CD4-positive, alpha-beta T cell treated with Interleukin-21 for 1 hour (primary cell): ENCODE measurements around the gene PAGE4.

ENCODE experiments used
- DNase-seq: peaks from one replicate; pipeline ENCODE4 v3.0.0-alpha.2; 2020

The PAGE4 gene

DNA sequence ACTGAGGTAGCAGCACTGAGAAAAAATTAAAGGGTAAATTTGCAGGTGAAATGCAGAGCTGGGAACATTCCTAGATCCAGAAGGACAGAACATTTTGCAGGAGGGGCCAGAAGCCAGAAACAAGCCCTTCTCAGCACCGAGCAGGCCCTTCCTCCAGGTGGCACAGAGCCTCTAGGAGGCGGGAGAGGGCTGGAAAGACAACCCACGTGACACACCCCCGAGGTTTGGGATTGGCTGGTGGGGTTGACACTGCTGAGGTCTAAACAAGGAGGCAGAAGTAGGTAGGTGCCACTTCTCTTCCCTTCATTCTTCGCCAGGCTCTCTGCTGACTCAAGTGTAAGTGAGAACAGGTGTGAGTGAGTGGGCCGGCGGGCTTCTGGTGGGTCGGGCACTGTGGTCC is at the start of gene PAGE4:
Gene PAGE4, plus strand, starts transcription at position 288 of the 400 bp plus-strand sequence. CDS start 1,126 bp downstream, outside the sequence.
- no peak for DNase-seq

- DNase-seq = no peak
Measured at GRCh38 chrX:49784747-49785280, 44.3 kb upstream of the PAGE4 start.

GRCh38 chrX:49792376-49792775 is 36.7 kb upstream of the PAGE4 start:
- DNase-seq = no peak

DNA sequence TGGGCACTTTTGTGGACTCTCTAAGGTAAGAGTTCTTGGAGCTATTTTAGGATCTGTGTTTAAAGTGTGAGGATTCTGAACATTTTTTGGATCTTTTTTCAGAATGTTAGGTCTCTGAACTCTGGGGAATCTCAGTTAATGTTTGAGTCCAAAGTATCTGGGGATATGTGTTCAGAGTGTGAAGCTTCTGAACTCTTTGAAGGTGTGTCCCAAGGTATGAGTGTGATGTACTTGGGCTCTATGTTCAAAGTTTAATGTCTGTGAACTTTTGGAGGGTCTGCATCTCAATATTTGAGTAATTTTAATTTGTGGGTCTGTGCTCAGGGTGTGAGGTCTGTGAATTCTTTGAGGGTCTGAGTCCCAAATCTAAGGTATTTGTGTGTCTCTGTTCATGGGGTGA is 35.4 kb upstream of the PAGE4 start:
- no peak for DNase-seq

- no peak for DNase-seq
Measured at GRCh38 chrX:49799828-49800227, 29.3 kb upstream of the PAGE4 start.

DNA sequence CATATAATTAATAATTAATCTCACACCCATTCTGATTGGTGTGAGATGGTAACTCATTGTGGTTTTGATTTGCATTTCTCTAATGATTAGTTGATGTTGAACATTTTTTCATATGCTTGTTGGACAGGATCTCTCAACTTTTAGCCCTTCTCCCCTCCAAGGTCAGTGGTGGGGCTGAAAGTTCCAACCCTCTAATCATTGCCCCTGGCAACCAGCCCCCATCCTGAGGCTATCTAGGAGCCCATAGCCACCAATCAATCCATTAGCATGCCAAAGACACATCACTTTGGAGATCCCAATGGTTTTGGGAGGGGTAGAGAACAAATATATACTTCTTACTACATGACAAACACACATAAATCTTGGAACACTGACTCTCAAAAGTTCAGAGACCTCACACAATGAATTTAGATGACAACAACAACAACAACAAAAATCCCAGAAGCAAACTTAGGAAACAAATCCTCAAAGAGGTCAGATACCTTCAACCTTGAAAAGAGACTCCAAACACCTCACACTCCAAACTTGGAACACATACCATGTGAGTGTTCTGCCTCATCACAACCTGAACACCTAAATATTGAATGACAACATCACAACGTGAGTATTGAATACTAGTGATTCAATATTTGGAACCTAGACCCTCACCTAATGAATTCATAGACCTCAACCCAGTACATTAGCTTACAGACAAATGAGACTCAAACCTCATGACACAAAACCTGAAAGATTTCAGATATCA is 19.0 kb upstream of the PAGE4 start:
- DNase-seq = no peak

- DNase-seq = no peak
Measured at GRCh38 chrX:49812177-49812576, 16.9 kb upstream of the PAGE4 start.

GRCh38 chrX:49816435-49816834 is 12.7 kb upstream of the PAGE4 start:
- no peak for DNase-seq

GRCh38 chrX:49838374-49838773 is 9.3 kb downstream of the PAGE4 start:
- peak; percentile 1 for DNase-seq

GRCh38 chrX:49840679-49841078 is 11.6 kb downstream of the PAGE4 start:
- DNase-seq = peak; percentile 38

- no peak for DNase-seq
Measured at GRCh38 chrX:49842621-49843020, 13.5 kb downstream of the PAGE4 start.

DNA sequence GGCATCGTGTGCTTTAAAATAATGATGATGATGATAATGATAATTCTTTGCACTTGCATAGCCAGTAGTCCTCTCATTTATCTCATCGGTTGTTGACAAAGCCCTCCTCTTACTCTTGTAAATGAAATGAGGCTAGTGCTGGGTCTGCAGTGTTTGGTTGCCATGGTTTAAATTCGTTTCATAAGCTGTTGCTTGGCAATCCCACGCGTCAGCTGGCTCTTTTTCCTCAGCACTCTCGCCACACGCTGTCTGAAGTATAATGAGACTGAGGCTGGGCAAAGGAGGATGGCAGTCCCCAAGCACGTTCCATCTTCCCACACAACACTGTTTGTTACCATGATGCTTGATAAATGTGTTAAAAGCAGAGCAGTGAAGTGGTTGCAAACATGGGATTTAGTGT is 15.5 kb downstream of the PAGE4 start:
- DNase-seq = no peak

DNA sequence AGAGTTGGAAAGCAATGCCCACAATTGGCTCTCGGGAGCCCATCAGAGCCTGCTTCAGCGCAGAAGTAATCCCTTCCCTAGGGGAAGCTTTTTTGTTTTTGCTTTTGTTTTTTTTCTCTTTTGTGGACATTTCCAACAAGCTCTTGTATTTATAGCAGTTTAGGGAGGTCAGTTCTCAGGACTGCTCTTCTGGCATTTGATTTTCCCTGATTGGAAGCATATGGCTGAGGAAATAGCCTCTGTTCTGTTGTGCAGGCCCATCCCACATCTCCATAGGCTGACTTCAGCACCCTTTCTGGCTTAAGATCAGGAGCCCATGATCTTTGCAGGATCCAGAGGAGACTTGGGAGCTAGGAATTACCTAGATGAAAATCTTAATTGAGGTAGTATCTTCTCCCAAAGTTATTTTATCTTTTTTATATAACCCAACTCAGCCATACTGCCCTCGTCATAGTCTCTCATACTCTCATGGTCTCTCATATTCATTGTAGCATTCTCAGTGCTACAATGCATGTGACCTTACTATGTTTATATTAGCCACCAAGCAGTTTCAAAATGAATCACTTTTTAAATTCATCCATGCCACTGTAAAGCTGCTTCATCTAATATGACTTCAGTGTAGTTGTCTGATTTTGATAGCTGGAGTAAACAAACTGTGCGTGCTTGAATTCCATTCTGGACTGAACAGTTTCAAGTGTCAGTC is 16.7 kb downstream of the PAGE4 start:
- DNase-seq = no peak

DNA sequence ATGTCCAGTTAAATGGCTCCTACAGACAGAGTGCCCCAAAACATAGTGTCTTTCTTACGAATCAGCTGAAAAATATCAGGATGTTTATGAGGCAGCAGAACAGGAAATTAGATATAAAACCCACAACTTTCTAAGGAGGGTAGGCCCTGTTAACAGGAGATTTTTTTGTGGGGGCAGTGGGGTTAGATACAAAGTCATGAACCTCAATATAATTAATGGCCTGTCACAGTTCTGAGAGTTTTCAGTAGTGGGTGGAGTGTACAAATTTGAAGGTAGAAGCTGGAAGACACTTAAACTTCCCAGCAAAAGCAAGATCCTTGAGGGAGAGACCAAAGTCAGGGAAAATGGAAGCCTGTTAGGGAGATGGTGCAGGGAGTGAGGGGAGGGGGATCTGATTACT is 17.4 kb downstream of the PAGE4 start:
- no peak for DNase-seq

- DNase-seq = no peak
Measured at GRCh38 chrX:49848275-49848674, 19.2 kb downstream of the PAGE4 start.

- no peak for DNase-seq
Measured at GRCh38 chrX:49850028-49850427, 20.9 kb downstream of the PAGE4 start.

DNA sequence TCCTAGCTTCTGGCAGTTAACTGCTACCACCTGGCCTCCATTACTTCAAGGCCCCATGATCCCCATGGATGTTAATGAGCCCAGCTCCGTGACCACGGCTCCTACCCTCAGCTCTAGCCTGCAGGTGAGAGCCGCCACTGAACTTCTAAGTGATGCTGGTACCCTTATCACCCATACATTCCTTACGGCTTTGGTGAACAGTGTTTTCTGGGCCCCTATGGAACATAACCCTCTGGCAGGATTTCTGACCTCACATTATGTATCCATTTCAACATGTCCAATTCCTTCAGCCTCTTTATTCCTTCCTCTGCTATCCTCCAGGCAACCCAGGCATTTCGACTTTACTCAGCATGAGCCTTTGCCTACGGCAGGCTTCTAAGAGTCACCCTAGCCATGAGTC is 24.6 kb downstream of the PAGE4 start:
- no peak for DNase-seq

GRCh38 chrX:49856819-49857218 is 27.7 kb downstream of the PAGE4 start:
- no peak for DNase-seq

- DNase-seq = no peak
Measured at GRCh38 chrX:49858341-49858740, 29.2 kb downstream of the PAGE4 start.

- no peak for DNase-seq
Measured at GRCh38 chrX:49859491-49859890, 30.4 kb downstream of the PAGE4 start.

- no peak for DNase-seq
Measured at GRCh38 chrX:49860867-49861535, 31.9 kb downstream of the PAGE4 start.

DNA sequence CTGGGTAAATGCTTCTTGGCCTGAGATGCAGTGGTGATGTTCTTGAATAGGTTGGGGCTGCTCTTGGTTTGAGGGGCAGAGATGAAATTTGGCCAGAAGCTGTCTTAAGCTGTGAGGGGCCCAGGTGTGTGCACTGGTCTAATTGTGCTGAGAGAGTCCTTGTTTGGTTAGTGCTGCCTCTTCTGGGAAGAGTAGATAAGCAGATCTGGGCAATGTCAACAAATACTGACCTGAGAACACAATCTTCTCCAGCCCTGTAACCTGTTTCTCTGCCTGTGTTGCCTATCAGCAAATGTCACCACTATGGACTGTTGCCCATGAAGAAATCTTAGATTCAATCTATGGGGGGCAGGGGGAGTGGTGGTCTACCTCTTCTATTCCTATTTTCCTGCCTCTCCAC is 33.0 kb downstream of the PAGE4 start:
- DNase-seq = no peak

GRCh38 chrX:49868739-49869138 is 39.6 kb downstream of the PAGE4 start:
- no peak for DNase-seq

DNA sequence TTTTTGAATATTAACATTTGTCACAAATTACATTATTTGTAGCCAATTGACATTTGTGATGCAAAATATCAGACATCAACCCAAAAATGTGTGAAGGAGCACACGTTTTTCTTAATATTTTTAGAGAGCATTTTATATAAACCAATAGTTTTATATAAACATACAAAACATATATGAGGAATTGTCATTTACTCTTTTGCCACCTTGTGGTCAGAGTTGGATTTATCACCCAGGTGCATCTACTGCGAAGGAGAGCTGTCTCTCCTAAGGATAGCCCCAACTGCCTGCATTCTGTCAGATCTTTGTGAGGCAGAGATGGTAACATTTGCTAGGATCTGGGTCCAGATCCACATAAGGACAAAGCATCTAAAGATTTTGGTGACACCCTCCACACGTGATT is 47.6 kb downstream of the PAGE4 start:
- DNase-seq = peak; percentile 54
